NB4 (cell line): ENCODE data around the gene ITGA2B.

Experiments
- DNase-seq: peaks from one replicate; pipeline ENCODE4 v3.0.0; 2010; ENCODE audit warnings: low read depth
- H3K4me3 ChIP-seq: one replicate; pipeline ENCODE4 v1.5.1; 2011; ENCODE audit warnings: mild to moderate bottlenecking, low read depth, low read length, moderate library complexity
- CTCF ChIP-seq: IDR thresholded peaks from one replicate; pipeline ENCODE4 v1.5.1; 2012; ENCODE audit warnings: low read depth, low read length
- MAX ChIP-seq: IDR thresholded peaks from 2 replicates; pipeline ENCODE4 v1.6.1; 2011; ENCODE audit warnings: low read depth, low read length
- MYC ChIP-seq: IDR thresholded peaks from 2 replicates; pipeline ENCODE4 v1.6.1; 2011; ENCODE audit warnings: low read depth, low read length
- POLR2A ChIP-seq: IDR thresholded peaks from 2 replicates; pipeline ENCODE4 v1.6.1; 2011; ENCODE audit warnings: mild to moderate bottlenecking; ENCODE audit not compliant: insufficient read length; ENCODE audit errors: extremely low read depth

ITGA2B gene

GRCh38 chr17:44384823-44385286 lies 4.6 kb downstream of the ITGA2B start:
- no peak overlapping the region for H3K4me3 ChIP-seq
- TF ChIP-seq MAX, result no peak
- no peak for TF ChIP-seq CTCF
- no peak for DNase-seq

- TF ChIP-seq CTCF, result no peak
- TF ChIP-seq MAX, result no peak
- TF ChIP-seq POLR2A, result no peak
- TF ChIP-seq MYC, result no peak
- H3K4me3 ChIP-seq, result no peak overlapping the region
- no peak for DNase-seq
These were observed 5.1 kb downstream of the ITGA2B start for GRCh38 chr17:44384281-44384822.

- no peak for DNase-seq
- no peak overlapping the region for H3K4me3 ChIP-seq
- TF ChIP-seq MYC (no peak), MAX (no peak), POLR2A (no peak), CTCF (no peak)
These were observed 5.6 kb downstream of the ITGA2B start for GRCh38 chr17:44383861-44384260.

GRCh38 chr17:44383363-44383762 lies 6.1 kb downstream of the ITGA2B start:
- H3K4me3 ChIP-seq, result no peak overlapping the region
- TF ChIP-seq POLR2A (no peak), CTCF (no peak), MAX (no peak), MYC (no peak)
- no peak for DNase-seq

- TF ChIP-seq MAX (no peak), POLR2A (no peak), MYC (no peak), CTCF (no peak)
- H3K4me3 ChIP-seq, result no peak overlapping the region
- DNase-seq, result no peak
These were observed 6.5 kb downstream of the ITGA2B start for GRCh38 chr17:44382917-44383316.

GRCh38 chr17:44381810-44382305 lies 7.6 kb downstream of the ITGA2B start:
- H3K4me3 ChIP-seq, result no peak overlapping the region
- no peak for TF ChIP-seq MYC
- no peak for TF ChIP-seq MAX
- no peak for TF ChIP-seq POLR2A
- TF ChIP-seq CTCF, result no peak
- DNase-seq, result no peak
